IMR-90 (cell line): ENCODE measurements around the gene SLC1A5. TPM values are rescaled to one million over a fixed set of nuclear protein-coding genes. Genes with fewer than 3 reads are reported as not detected.

Experiments
- ATAC-seq: fragments of 200-7000 bp; cut with Tn5 transposase; 2 replicates; pipeline ENCODE4 v1.9.1; 2020; ENCODE audit warnings: low read depth, mild to moderate bottlenecking, moderate library complexity
- BruUV-seq: library from RNA; stranded (reverse); fragments of 400-500 nt; replicated peaks from 2 replicates; lab custom pipeline; 2021; lab: Mats Ljungman, UMichigan
- CTCF ChIA-PET: fragments of 300-600 bp; formaldehyde crosslinking; extraction: SDS; loops from one replicate; lab custom pipeline; 2021; ENCODE audit warnings: antibody characterized with exemption; lab: Yijun Ruan, JAX
- POLR2A ChIA-PET: fragments of 300-600 bp; sonication (Branson Sonifier 250); formaldehyde crosslinking; loops from one replicate; lab custom pipeline; 2022; ENCODE audit warnings: antibody characterized with exemption; ENCODE audit not compliant: unreplicated experiment; lab: Charles Lee
- DNase-seq: peaks from one replicate; pipeline ENCODE4 v3.0.0; 2013
- H2AFZ ChIP-seq: replicated peaks from 2 replicates; pipeline ENCODE3; 2013; ENCODE audit warnings: low read length, mild to moderate bottlenecking; ENCODE audit not compliant: poor library complexity
- H2AK5ac ChIP-seq: 2 replicates; pipeline ENCODE4 v1.6.1; 2013; ENCODE audit warnings: low read depth, low read length, inconsistent platforms
- H2AK9ac ChIP-seq: replicated peaks from 2 replicates; pipeline ENCODE3; 2013; ENCODE audit warnings: mild to moderate bottlenecking, low read depth, low read length, moderate library complexity; ENCODE audit not compliant: poor library complexity
- H2BK120ac ChIP-seq: 2 replicates; pipeline ENCODE4 v1.6.1; 2013; ENCODE audit warnings: low read depth, low read length, inconsistent platforms
- H2BK15ac ChIP-seq: 3 replicates; pipeline ENCODE4 v1.6.1; 2013; ENCODE audit warnings: low read depth, low read length, inconsistent platforms
- H2BK20ac ChIP-seq: 2 replicates; pipeline ENCODE4 v1.6.1; 2013; ENCODE audit warnings: low read depth, mild to moderate bottlenecking, inconsistent platforms, low read length, moderate library complexity
- H2BK5ac ChIP-seq: 2 replicates; pipeline ENCODE4 v1.6.1; 2013; ENCODE audit warnings: mild to moderate bottlenecking, low read depth, low read length, inconsistent platforms; ENCODE audit not compliant: poor library complexity, severe bottlenecking
- H3K14ac ChIP-seq: replicated peaks from 2 replicates; pipeline ENCODE4 v1.6.1; 2013; ENCODE audit warnings: low read depth, low read length, inconsistent platforms
- H3K18ac ChIP-seq: 2 replicates; pipeline ENCODE4 v1.6.1; 2013; ENCODE audit warnings: low read depth, low read length, control low read depth
- H3K23ac ChIP-seq: 2 replicates; pipeline ENCODE4 v1.6.1; 2013; ENCODE audit warnings: low read depth, low read length, inconsistent platforms
- H3K27ac ChIP-seq: 2 replicates; pipeline ENCODE4 v1.5.1; 2013; ENCODE audit warnings: mild to moderate bottlenecking, control low read depth, low read length; ENCODE audit not compliant: insufficient read depth
- H3K27me3 ChIP-seq: 2 replicates; pipeline ENCODE4 v1.6.1; 2013; ENCODE audit warnings: low read length; ENCODE audit not compliant: control insufficient read depth, insufficient read depth
- H3K36me3 ChIP-seq: 2 replicates; pipeline ENCODE4 v1.6.1; 2013; ENCODE audit warnings: low read length, mixed read lengths; ENCODE audit not compliant: control insufficient read depth, insufficient read depth
- H3K4ac ChIP-seq: 2 replicates; pipeline ENCODE4 v1.6.1; 2013; ENCODE audit warnings: low read depth, low read length, inconsistent platforms
- H3K4me1 ChIP-seq: 2 replicates; pipeline ENCODE4 v1.6.1; 2013; ENCODE audit warnings: low read length, mixed read lengths; ENCODE audit not compliant: control insufficient read depth, insufficient read depth
- H3K4me2 ChIP-seq: 2 replicates; pipeline ENCODE4 v1.6.1; 2013; ENCODE audit warnings: low read depth, mild to moderate bottlenecking, control low read depth, low read length, moderate library complexity
- H3K4me3 ChIP-seq: 2 replicates; pipeline ENCODE4 v1.5.1; 2013; ENCODE audit warnings: low read depth, mild to moderate bottlenecking, control low read depth, low read length, moderate library complexity; ENCODE audit not compliant: insufficient read depth
- H3K56ac ChIP-seq: 2 replicates; pipeline ENCODE4 v1.6.1; 2013; ENCODE audit warnings: low read length, inconsistent platforms; ENCODE audit not compliant: insufficient read depth; ENCODE audit errors: extremely low read depth
- H3K79me1 ChIP-seq, 2 experiments: 2 replicates each; pipeline ENCODE4 v1.6.1; 2013; ENCODE audit warnings: low read length in 2 of 2, inconsistent platforms in 1 of 2, low read depth in 1 of 2
- H3K9ac ChIP-seq: 2 replicates; pipeline ENCODE4 v1.6.1; 2013; ENCODE audit warnings: low read depth, low read length, control low read depth
- H3K9me1 ChIP-seq: 2 replicates; pipeline ENCODE4 v1.6.1; 2013; ENCODE audit warnings: low read length, inconsistent platforms; ENCODE audit not compliant: insufficient read depth
- H3K9me3 ChIP-seq: 2 replicates; pipeline ENCODE4 v1.6.1; 2013; ENCODE audit warnings: low read length; ENCODE audit not compliant: control insufficient read depth, insufficient read depth
- H4K20me1 ChIP-seq: 2 replicates; pipeline ENCODE4 v1.6.1; 2013; ENCODE audit warnings: low read length, inconsistent platforms; ENCODE audit not compliant: insufficient read depth
- H4K5ac ChIP-seq: 2 replicates; pipeline ENCODE4 v1.6.1; 2013; ENCODE audit warnings: mild to moderate bottlenecking, low read depth, low read length, control low read depth
- H4K8ac ChIP-seq, 2 experiments: 2 replicates each; pipeline ENCODE4 v1.6.1; 2013; ENCODE audit warnings: low read depth in 2 of 2, low read length in 2 of 2, control low read depth in 1 of 2, inconsistent platforms in 1 of 2
- H4K91ac ChIP-seq: 2 replicates; pipeline ENCODE4 v1.6.1; 2013; ENCODE audit warnings: low read depth, low read length, inconsistent platforms; ENCODE audit not compliant: insufficient read depth
- BHLHE40 ChIP-seq: fragments of 150-350 bp; IDR thresholded peaks from 2 replicates; pipeline ENCODE4 v1.6.1; 2016; ENCODE audit warnings: mild to moderate bottlenecking, low read depth, low read length
- CEBPB ChIP-seq: IDR thresholded peaks from 2 replicates; pipeline ENCODE4 v1.6.1; 2012; ENCODE audit warnings: low read depth, low read length, improper control_type of control experiment
- CTCF ChIP-seq: conservative IDR thresholded peaks from 2 replicates; pipeline ENCODE4 v1.5.1; 2012; ENCODE audit warnings: mild to moderate bottlenecking, low read depth, low read length, improper control_type of control experiment
- MAFK ChIP-seq: IDR thresholded peaks from 2 replicates; pipeline ENCODE4 v1.6.1; 2012; ENCODE audit warnings: low read depth, low read length, improper control_type of control experiment
- POLR2A ChIP-seq: IDR thresholded peaks from 2 replicates; pipeline ENCODE4 v1.6.1; 2012; ENCODE audit warnings: mild to moderate bottlenecking, low read depth, low read length
- RAD21 ChIP-seq: IDR thresholded peaks from 2 replicates; pipeline ENCODE4 v1.6.1; 2012; ENCODE audit warnings: low read length, improper control_type of control experiment
- SMC3 ChIP-seq: fragments of 150-350 bp; IDR thresholded peaks from 2 replicates; pipeline ENCODE4 v1.6.1; 2016; ENCODE audit warnings: low read depth, mild to moderate bottlenecking, antibody characterized with exemption, low read length, moderate library complexity
- WGBS, 2 experiments: methylation state at CpG; one replicate each; pipeline versions ENCODE4 v1.1.5 to v1.1.7; 2013; ENCODE audit warnings: missing lambda C conversion rate in 2 of 2; ENCODE audit not compliant: insufficient read length in 1 of 2; ENCODE audit errors: extremely low coverage in 2 of 2; 5-methylcytosine and 5-hydroxymethylcytosine counted together
- dilution Hi-C: fragments of 300-500 bp; cut with HindIII; formaldehyde crosslinking; loops from one replicate; pipeline ENCODE4 v1.14.3; 2018; ENCODE audit warnings: low sequenced_read_pairs; ENCODE audit not compliant: unreplicated experiment
- in situ Hi-C: fragments of 300-500 bp; cut with MboI; formaldehyde crosslinking; loops from 3 replicates; pipeline ENCODE4 v1.14.3; 2019; ENCODE audit warnings: low sequenced_read_pairs, inconsistent platforms, mixed read lengths
- intact Hi-C: fragments of 100-400 bp; cut with micrococcal nuclease; formaldehyde crosslinking; loops from 2 replicates; pipeline ENCODE4 v1.10.0; 2022
- polyA plus RNA-seq, 3 experiments: library from polyadenylated mRNA; depleted of rRNA; stranded (reverse); fragments of >200 nt; gene quantifications; 2 replicates each; pipeline ENCODE4 v1.2.3, GENCODE V29; 2012; ENCODE audit warnings: low replicate concordance in 1 of 3
- total RNA-seq: library from RNA; depleted of rRNA; stranded (reverse); fragments of >200 nt; gene quantifications from 2 replicates; pipeline ENCODE4 v1.2.3, GENCODE V29; 2012
- TF ChIP-seq, protein P1 (sequence below): fragments of 150-350 bp; IDR thresholded peaks from 2 replicates; pipeline ENCODE4 v1.6.1; 2016; ENCODE audit warnings: low read depth, mild to moderate bottlenecking, low read length, moderate library complexity, borderline replicate concordance
- TF ChIP-seq, protein P2 (sequence below): fragments of 150-350 bp; IDR thresholded peaks from 2 replicates; pipeline ENCODE4 v1.6.1; 2017; ENCODE audit warnings: mild to moderate bottlenecking, antibody characterized with exemption, low read length, low read depth

Gene SLC1A5
- total and polyA plus RNA-seq, 2 of the 4 experiments (the other 2 are of a cell fraction) = 142 to 171 TPM

DNA sequence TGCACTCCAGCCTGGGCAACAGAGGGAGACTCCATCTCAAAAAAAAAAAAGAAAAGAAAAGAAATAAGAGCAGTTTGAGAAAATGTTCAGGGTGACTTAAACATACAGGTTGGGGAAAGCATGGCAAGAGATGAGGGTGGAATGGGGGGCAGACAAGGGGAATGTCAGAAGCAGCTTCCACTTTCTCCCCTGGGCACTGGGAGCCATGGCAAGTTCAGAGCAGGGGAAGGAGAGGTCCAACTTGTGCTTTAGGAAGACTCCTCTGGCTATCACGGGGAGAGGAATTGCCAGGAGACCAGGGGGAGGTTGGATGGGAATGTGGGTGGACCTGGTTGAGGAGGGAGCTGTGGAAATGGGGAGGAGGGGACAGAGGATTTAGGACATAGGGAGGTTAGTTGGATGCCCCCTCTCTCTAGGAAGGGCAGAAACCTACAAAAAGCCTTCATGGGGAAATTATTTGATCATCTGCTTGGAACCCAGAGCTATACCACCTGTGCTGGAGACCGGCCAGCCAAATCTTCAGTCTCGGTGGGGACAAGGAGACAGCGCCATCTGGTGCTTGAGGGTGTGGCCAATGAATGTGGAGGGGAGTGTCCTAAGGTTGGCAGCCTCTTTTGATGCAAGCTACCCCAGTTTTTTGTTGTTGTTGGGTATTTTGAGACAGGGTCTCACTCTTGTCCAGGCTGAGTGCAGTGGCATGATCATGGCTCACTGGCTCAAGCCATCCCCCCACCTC is 34.8 kb downstream of the SLC1A5 start:
- 17% methylated on average over 1 of the region's 4 CpGs; no CpG with 5 or more reads in 1 of the 2 experiments for WGBS, 2 experiments
- H3K27ac ChIP-seq = no peak overlapping the region
- DNase-seq (no peak), ATAC-seq (no peak)
- in situ Hi-C loops = no loop called here
- CTCF ChIA-PET = interaction anchor here (0.7 kb wide), 1 partner anchor 88 kb away, joined by 4 read pairs; no protein-coding TSS in a partner anchor
- H3K9me1 ChIP-seq = no peaks in the 10 kb centered on the region
- H3K4me1 ChIP-seq = peaks cover 8% of the 10 kb centered on the region
- H3K79me1 ChIP-seq = peaks cover 8 to 22% of the 10 kb centered on the region in 2 experiments; a peak in 2 of 4 replicates
- BruUV-seq = no TSS peak
- no peak overlapping the region for H2BK15ac ChIP-seq
- H4K20me1 ChIP-seq = peaks cover 9% of the 10 kb centered on the region
- no peak overlapping the region for H3K9ac ChIP-seq
- H3K4me2 ChIP-seq = no peak overlapping the region
- H3K56ac ChIP-seq = no peak overlapping the region
- H2AK5ac ChIP-seq = no peak overlapping the region
- H2BK120ac ChIP-seq = no peak overlapping the region
- dilution Hi-C loops = no loop called here
- no peaks in the 10 kb centered on the region for H3K9me3 ChIP-seq
- H2AFZ ChIP-seq = no peak overlapping the region
- H3K14ac ChIP-seq = no peak overlapping the region
- TF ChIP-seq CEBPB (no peak), POLR2A (no peak), MAFK (no peak), CTCF (peak; percentile 40), RAD21 (peak; percentile 25; the same call in 1 of the 2 replicates), SMC3 (no peak), BHLHE40 (no peak)
- TF ChIP-seq, protein P1, sequence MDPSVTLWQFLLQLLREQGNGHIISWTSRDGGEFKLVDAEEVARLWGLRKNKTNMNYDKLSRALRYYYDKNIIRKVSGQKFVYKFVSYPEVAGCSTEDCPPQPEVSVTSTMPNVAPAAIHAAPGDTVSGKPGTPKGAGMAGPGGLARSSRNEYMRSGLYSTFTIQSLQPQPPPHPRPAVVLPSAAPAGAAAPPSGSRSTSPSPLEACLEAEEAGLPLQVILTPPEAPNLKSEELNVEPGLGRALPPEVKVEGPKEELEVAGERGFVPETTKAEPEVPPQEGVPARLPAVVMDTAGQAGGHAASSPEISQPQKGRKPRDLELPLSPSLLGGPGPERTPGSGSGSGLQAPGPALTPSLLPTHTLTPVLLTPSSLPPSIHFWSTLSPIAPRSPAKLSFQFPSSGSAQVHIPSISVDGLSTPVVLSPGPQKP = no peak
- TF ChIP-seq, protein P2, sequence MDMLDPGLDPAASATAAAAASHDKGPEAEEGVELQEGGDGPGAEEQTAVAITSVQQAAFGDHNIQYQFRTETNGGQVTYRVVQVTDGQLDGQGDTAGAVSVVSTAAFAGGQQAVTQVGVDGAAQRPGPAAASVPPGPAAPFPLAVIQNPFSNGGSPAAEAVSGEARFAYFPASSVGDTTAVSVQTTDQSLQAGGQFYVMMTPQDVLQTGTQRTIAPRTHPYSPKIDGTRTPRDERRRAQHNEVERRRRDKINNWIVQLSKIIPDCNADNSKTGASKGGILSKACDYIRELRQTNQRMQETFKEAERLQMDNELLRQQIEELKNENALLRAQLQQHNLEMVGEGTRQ = no peak
- no peak overlapping the region for H3K4ac ChIP-seq
- H3K23ac ChIP-seq = no peak overlapping the region
- no peak overlapping the region for H2BK5ac ChIP-seq
- H4K91ac ChIP-seq = no peak overlapping the region
- H3K18ac ChIP-seq = no peak overlapping the region
- no peak overlapping the region for H3K4me3 ChIP-seq
- no peak overlapping the region for H2BK20ac ChIP-seq
- H4K5ac ChIP-seq = no peak overlapping the region
- H3K27me3 ChIP-seq = no peaks in the 10 kb centered on the region
- POLR2A ChIA-PET = no interaction called here
- no peak overlapping the region for H4K8ac ChIP-seq
- intact Hi-C loops = no loop called here
- peak overlapping the region; percentile 78 for H2AK9ac ChIP-seq
- H3K36me3 ChIP-seq = peaks cover 29% of the 10 kb centered on the region
